H9 (cell line): ENCODE measurements around the gene GPALPP1. TPM values are rescaled to one million over a fixed set of nuclear protein-coding genes. Genes with fewer than 3 reads are reported as not detected.
"Not testable (repeated sequence)": the region's sequence is repeated elsewhere in the genome, so short reads cannot be mapped to it uniquely, and the experiment has no call there.

Experiments used
- DNase-seq: peaks from one replicate; pipeline ENCODE4 v3.0.0-alpha.2; 2017
- H2AFZ ChIP-seq: one replicate; pipeline ENCODE4 v1.6.1; 2013; ENCODE audit warnings: mild to moderate bottlenecking, low read length, control low read depth, moderate library complexity
- H2AK5ac ChIP-seq: 2 replicates; pipeline ENCODE4 v1.6.1; 2013; ENCODE audit warnings: low read length, control low read depth, mixed read lengths; ENCODE audit not compliant: insufficient read length
- H2BK120ac ChIP-seq: one replicate; pipeline ENCODE4 v1.6.1; 2013; ENCODE audit warnings: low read depth, mild to moderate bottlenecking, low read length, control low read depth, inconsistent platforms; ENCODE audit not compliant: poor library complexity, severe bottlenecking
- H2BK12ac ChIP-seq: 2 replicates; pipeline ENCODE4 v1.6.1; 2013; ENCODE audit warnings: low read length, control low read depth, mixed read lengths, low read depth; ENCODE audit not compliant: insufficient read length
- H2BK15ac ChIP-seq: 2 replicates; pipeline ENCODE4 v1.6.1; 2013; ENCODE audit warnings: low read depth, low read length, control low read depth
- H2BK20ac ChIP-seq: one replicate; pipeline ENCODE4 v1.6.1; 2013; ENCODE audit warnings: low read depth, mild to moderate bottlenecking, low read length, control low read depth, inconsistent platforms; ENCODE audit not compliant: poor library complexity, severe bottlenecking
- H2BK5ac ChIP-seq: 2 replicates; pipeline ENCODE4 v1.6.1; 2013; ENCODE audit warnings: low read length, control low read depth, mixed read lengths; ENCODE audit not compliant: insufficient read length
- H3K14ac ChIP-seq: 2 replicates; pipeline ENCODE4 v1.6.1; 2013; ENCODE audit warnings: low read length, control low read depth; ENCODE audit not compliant: insufficient read depth
- H3K18ac ChIP-seq: 2 replicates; pipeline ENCODE4 v1.6.1; 2013; ENCODE audit warnings: low read depth, mild to moderate bottlenecking, mixed read lengths, low read length, control low read depth; ENCODE audit not compliant: insufficient read length
- H3K23ac ChIP-seq: 2 replicates; pipeline ENCODE4 v1.6.1; 2013; ENCODE audit warnings: low read length, control low read depth, mixed read lengths, low read depth; ENCODE audit not compliant: insufficient read length
- H3K23me2 ChIP-seq: 2 replicates; pipeline ENCODE4 v1.6.1; 2013; ENCODE audit warnings: low read depth, mild to moderate bottlenecking, mixed read lengths, low read length, control low read depth; ENCODE audit not compliant: insufficient read length, poor library complexity, severe bottlenecking
- H3K27ac ChIP-seq: 2 replicates; pipeline ENCODE4 v1.5.1; 2013; ENCODE audit warnings: low read length, control low read depth, mixed read lengths, low read depth; ENCODE audit not compliant: insufficient read length
- H3K27me3 ChIP-seq: 2 replicates; pipeline ENCODE4 v1.6.1; 2013; ENCODE audit warnings: low read length, control low read depth, inconsistent platforms; ENCODE audit not compliant: insufficient read depth
- H3K4ac ChIP-seq: 2 replicates; pipeline ENCODE4 v1.6.1; 2013; ENCODE audit warnings: low read depth, mild to moderate bottlenecking, control low read depth, inconsistent platforms, low read length, moderate library complexity
- H3K4me1 ChIP-seq: 2 replicates; pipeline ENCODE4 v1.6.1; 2013; ENCODE audit warnings: low read length, control low read depth, inconsistent platforms; ENCODE audit not compliant: insufficient read depth
- H3K4me2 ChIP-seq: 2 replicates; pipeline ENCODE4 v1.6.1; 2013; ENCODE audit warnings: low read length, control low read depth, mixed read lengths; ENCODE audit not compliant: insufficient read length, insufficient read depth
- H3K56ac ChIP-seq: 2 replicates; pipeline ENCODE4 v1.6.1; 2013; ENCODE audit warnings: low read depth, mild to moderate bottlenecking, mixed read lengths, low read length, control low read depth; ENCODE audit not compliant: insufficient read length
- H3K79me1 ChIP-seq: 2 replicates; pipeline ENCODE4 v1.6.1; 2013; ENCODE audit warnings: low read depth, mild to moderate bottlenecking, moderate library complexity, low read length, control low read depth, inconsistent platforms; ENCODE audit not compliant: insufficient read depth, poor library complexity, severe bottlenecking
- H3K79me2 ChIP-seq: 2 replicates; pipeline ENCODE4 v1.6.1; 2013; ENCODE audit warnings: low read length, control low read depth, inconsistent platforms; ENCODE audit not compliant: insufficient read depth
- H3K9ac ChIP-seq: 2 replicates; pipeline ENCODE4 v1.6.1; 2013; ENCODE audit warnings: low read length, control low read depth, mixed read lengths; ENCODE audit not compliant: insufficient read length; ENCODE audit errors: extremely low read depth
- H3K9me3 ChIP-seq: one replicate; pipeline ENCODE4 v1.6.1; 2013; ENCODE audit warnings: low read depth, low read length, inconsistent platforms; ENCODE audit not compliant: control insufficient read depth
- H3T11ph ChIP-seq: one replicate; pipeline ENCODE4 v1.6.1; 2013; ENCODE audit warnings: mild to moderate bottlenecking, low read length, control low read depth, inconsistent platforms
- H4K20me1 ChIP-seq: one replicate; pipeline ENCODE4 v1.6.1; 2013; ENCODE audit not compliant: control insufficient read depth, insufficient read length, insufficient read depth
- H4K5ac ChIP-seq: 2 replicates; pipeline ENCODE4 v1.6.1; 2013; ENCODE audit warnings: low read depth, mild to moderate bottlenecking, mixed read lengths, low read length, control low read depth; ENCODE audit not compliant: insufficient read length
- H4K8ac ChIP-seq: replicated peaks from 2 replicates; pipeline ENCODE4 v1.6.1; 2013; ENCODE audit warnings: low read length, control low read depth, mixed read lengths, low read depth; ENCODE audit not compliant: insufficient read length
- H4K91ac ChIP-seq: 2 replicates; pipeline ENCODE4 v1.6.1; 2013; ENCODE audit warnings: low read depth, mild to moderate bottlenecking, moderate library complexity, mixed read lengths, low read length, control low read depth; ENCODE audit not compliant: insufficient read length
- H3K27ac Mint-ChIP-seq, 3 experiments: 2 replicates in 2 of 3; 3 replicates in 1 of 3; pipeline ENCODE4 v1.8.0; 2020 to 2021; ENCODE audit warnings: mixed read lengths in 3 of 3, mild to moderate bottlenecking in 1 of 3, moderate library complexity in 1 of 3
- H3K27me3 Mint-ChIP-seq: 2 replicates; pipeline ENCODE4 v1.8.0; 2021; ENCODE audit warnings: low read depth, mild to moderate bottlenecking, moderate library complexity, mixed read lengths
- H3K36me3 Mint-ChIP-seq, 3 experiments: 2 replicates in 2 of 3; 3 replicates in 1 of 3; pipeline ENCODE4 v1.8.0; 2020 to 2021; ENCODE audit warnings: low read depth in 3 of 3, mixed read lengths in 3 of 3; ENCODE audit not compliant: insufficient read depth in 1 of 3
- H3K4me1 Mint-ChIP-seq, 2 experiments: 2 replicates each; pipeline ENCODE4 v1.8.0; 2020; ENCODE audit warnings: mixed read lengths in 2 of 2
- H3K4me3 Mint-ChIP-seq, 2 experiments: 2 replicates in 1 of 2; 3 replicates in 1 of 2; pipeline ENCODE4 v1.8.0; 2020 to 2021; ENCODE audit warnings: mild to moderate bottlenecking in 2 of 2, mixed read lengths in 2 of 2, moderate library complexity in 1 of 2
- H3K9me3 Mint-ChIP-seq, 2 experiments: 2 replicates in 1 of 2; 3 replicates in 1 of 2; pipeline ENCODE4 v1.8.0; 2020; ENCODE audit warnings: mild to moderate bottlenecking in 2 of 2, mixed read lengths in 2 of 2, moderate library complexity in 1 of 2
- WGBS: extraction: QIAGEN DNeasy Blood & Tissue Kit; methylation state at CpG from one replicate; pipeline ENCODE4 v1.1.7; 2013; ENCODE audit warnings: missing lambda C conversion rate, low lambda C conversion rate, mixed read lengths; ENCODE audit not compliant: insufficient read length; ENCODE audit errors: extremely low coverage; 5-methylcytosine and 5-hydroxymethylcytosine counted together
- total RNA-seq: library from RNA; stranded (reverse); gene quantifications from 2 replicates; pipeline ENCODE4 v1.2.1, GENCODE V29; 2021
- TF ChIP-seq, protein P1 (sequence below): fragments of 200-600 bp; sonication (generic); conservative IDR thresholded peaks from 3 replicates; pipeline ENCODE4 v1.8.0; 2021; ENCODE audit warnings: antibody characterized with exemption, mild to moderate bottlenecking

GPALPP1 gene
- total RNA-seq, 1 experiment from 2014 or later, result 21.9 TPM

DNA sequence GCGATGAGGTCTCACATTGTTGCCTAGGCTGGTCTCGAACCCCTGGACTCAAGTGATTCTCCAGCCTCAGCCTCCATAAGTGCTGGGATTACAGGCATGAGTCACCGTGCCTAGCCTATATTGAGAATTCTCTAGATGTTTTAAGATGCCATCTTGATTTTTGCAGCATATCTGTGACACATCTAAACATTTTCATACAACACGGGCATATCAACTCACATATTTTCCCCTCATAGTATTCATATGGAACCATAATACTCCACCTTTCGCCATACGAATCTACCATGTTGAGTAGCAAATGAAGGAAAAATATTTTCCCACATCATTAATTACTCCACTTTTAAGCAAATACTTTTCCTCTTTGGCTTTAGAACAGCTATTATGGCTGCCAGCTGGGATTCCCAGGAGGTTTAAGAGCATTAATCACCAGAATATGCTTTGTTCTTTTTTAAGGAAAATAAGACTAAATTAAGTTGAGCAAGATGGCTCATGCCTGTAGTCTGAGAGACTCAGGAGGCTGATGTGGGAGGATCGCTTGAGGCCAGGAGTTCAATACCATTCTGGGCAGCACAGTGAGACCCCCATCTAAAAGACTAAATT lies 74.0 kb downstream of the GPALPP1 start:
- H3K27me3 Mint-ChIP-seq, result peaks cover 2% of the 10 kb centered on the region; the same call in 1 of the 2 replicates
- H3K14ac ChIP-seq, result no peak overlapping the region
- H2AK5ac ChIP-seq, result no peak overlapping the region
- H4K91ac ChIP-seq, result no peak overlapping the region
- H3K36me3 Mint-ChIP-seq, result no peaks in the 10 kb centered on the region
- H3K18ac ChIP-seq, result no peak overlapping the region
- no peaks in the 10 kb centered on the region for H3K4me1 Mint-ChIP-seq
- H3K9ac ChIP-seq, result no peak overlapping the region
- H2BK15ac ChIP-seq, result no peak overlapping the region
- no peak overlapping the region for H4K8ac ChIP-seq
- no peak overlapping the region for H2BK120ac ChIP-seq
- no peak overlapping the region for H3K4ac ChIP-seq
- no peak overlapping the region for H2BK5ac ChIP-seq
- H4K20me1 ChIP-seq, result no peaks in the 10 kb centered on the region
- no peaks in the 10 kb centered on the region for H3K27me3 ChIP-seq
- TF ChIP-seq, protein P1, sequence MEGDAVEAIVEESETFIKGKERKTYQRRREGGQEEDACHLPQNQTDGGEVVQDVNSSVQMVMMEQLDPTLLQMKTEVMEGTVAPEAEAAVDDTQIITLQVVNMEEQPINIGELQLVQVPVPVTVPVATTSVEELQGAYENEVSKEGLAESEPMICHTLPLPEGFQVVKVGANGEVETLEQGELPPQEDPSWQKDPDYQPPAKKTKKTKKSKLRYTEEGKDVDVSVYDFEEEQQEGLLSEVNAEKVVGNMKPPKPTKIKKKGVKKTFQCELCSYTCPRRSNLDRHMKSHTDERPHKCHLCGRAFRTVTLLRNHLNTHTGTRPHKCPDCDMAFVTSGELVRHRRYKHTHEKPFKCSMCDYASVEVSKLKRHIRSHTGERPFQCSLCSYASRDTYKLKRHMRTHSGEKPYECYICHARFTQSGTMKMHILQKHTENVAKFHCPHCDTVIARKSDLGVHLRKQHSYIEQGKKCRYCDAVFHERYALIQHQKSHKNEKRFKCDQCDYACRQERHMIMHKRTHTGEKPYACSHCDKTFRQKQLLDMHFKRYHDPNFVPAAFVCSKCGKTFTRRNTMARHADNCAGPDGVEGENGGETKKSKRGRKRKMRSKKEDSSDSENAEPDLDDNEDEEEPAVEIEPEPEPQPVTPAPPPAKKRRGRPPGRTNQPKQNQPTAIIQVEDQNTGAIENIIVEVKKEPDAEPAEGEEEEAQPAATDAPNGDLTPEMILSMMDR, result no peak
- no peak overlapping the region for H2AFZ ChIP-seq
- H3K79me2 ChIP-seq, result no peaks in the 10 kb centered on the region
- H3K4me2 ChIP-seq, result no peak overlapping the region
- H3K23ac ChIP-seq, result no peak overlapping the region
- no peak overlapping the region for H4K5ac ChIP-seq
- H2BK20ac ChIP-seq, result no peak overlapping the region
- no peaks in the 10 kb centered on the region for H3K79me1 ChIP-seq
- H3K4me3 Mint-ChIP-seq, result no peak overlapping the region
- no peak overlapping the region for H3T11ph ChIP-seq
- no peak overlapping the region for H3K27ac Mint-ChIP-seq
- no peak overlapping the region for H2BK12ac ChIP-seq
- no peaks in the 10 kb centered on the region for H3K9me3 Mint-ChIP-seq
- no peak for DNase-seq
- no peaks in the 10 kb centered on the region for H3K23me2 ChIP-seq
- H3K56ac ChIP-seq, result no peak overlapping the region
- H3K4me1 ChIP-seq, result no peaks in the 10 kb centered on the region
- no peaks in the 10 kb centered on the region for H3K9me3 ChIP-seq
- H3K27ac ChIP-seq, result no peak overlapping the region
- no CpG with 5 or more reads among the region's 7 CpGs for WGBS

DNA sequence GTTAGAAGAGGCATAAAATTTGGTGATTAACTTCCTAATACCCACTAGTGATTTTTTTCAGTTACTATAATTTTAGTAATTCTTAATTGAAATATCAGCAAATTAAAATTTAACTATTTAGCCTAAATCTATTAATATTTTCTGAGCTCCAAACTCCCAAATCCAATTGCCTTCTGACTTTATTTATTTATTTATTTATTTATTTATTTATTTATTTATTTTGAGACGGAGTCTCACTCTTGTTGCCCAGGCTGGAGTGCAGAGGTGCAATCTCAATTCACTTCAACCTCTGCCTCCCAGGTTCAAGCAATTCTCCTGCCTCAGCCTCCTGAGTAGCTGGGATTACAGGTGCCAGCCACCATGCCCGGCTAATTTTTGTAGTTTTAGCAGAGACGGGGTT lies 74.6 kb downstream of the GPALPP1 start:
- not testable (repeated sequence) for H3K36me3 Mint-ChIP-seq, DNase-seq, H3K56ac ChIP-seq, H3K4me2 ChIP-seq, H3K4ac ChIP-seq, H4K8ac ChIP-seq, H3K4me1 Mint-ChIP-seq, H2BK15ac ChIP-seq, H4K20me1 ChIP-seq, H2BK20ac ChIP-seq, H3K79me2 ChIP-seq, H4K91ac ChIP-seq, H3K27me3 Mint-ChIP-seq, H2BK5ac ChIP-seq, H3K9me3 ChIP-seq, H3K4me1 ChIP-seq, H2AK5ac ChIP-seq, H3K23me2 ChIP-seq, H3K14ac ChIP-seq, H3K23ac ChIP-seq, H4K5ac ChIP-seq, H3K9me3 Mint-ChIP-seq, H3K18ac ChIP-seq, H3T11ph ChIP-seq, H3K79me1 ChIP-seq, H3K4me3 Mint-ChIP-seq, H3K27me3 ChIP-seq, H3K27ac Mint-ChIP-seq, H2BK12ac ChIP-seq, H3K9ac ChIP-seq, H2BK120ac ChIP-seq, H3K27ac ChIP-seq, H2AFZ ChIP-seq
- WGBS, result no CpG with 5 or more reads among the region's 3 CpGs
